Left lobe of liver (tissue), 2 donors: ENCODE measurements around the gene UPF3A. TPM values are rescaled to one million over a fixed set of nuclear protein-coding genes. Genes with fewer than 3 reads are reported as not detected.
A peak's percentile ranks its signal among the peaks of the same experiment; 100 is the strongest.
"Not testable (repeated sequence)": the region's sequence is repeated elsewhere in the genome, so short reads cannot be mapped to it uniquely, and the experiment has no call there.

ENCODE experiments used
- ATAC-seq: fragments of 200-7000 bp; cut with Tn5 transposase; one replicate; pipeline ENCODE4 v1.9.1; 2020; ENCODE audit warnings: mild to moderate bottlenecking, moderate library complexity
- DNase-seq: peaks from one replicate; pipeline ENCODE4 v3.0.0-alpha.2; 2020; ENCODE audit warnings: low spot score
- total RNA-seq: library from RNA; stranded (reverse); gene quantifications from one replicate; pipeline ENCODE4 v1.2.1, GENCODE V29; 2021
- donor health status: DM: no; HTN: no; CAD: no; lungs with moderate emphysema.
- donor health status: DM: no; HTN: yes; CAD: no.

UPF3A gene
- total RNA-seq, 1 donor from 2014 or later = 22.0 TPM

DNA sequence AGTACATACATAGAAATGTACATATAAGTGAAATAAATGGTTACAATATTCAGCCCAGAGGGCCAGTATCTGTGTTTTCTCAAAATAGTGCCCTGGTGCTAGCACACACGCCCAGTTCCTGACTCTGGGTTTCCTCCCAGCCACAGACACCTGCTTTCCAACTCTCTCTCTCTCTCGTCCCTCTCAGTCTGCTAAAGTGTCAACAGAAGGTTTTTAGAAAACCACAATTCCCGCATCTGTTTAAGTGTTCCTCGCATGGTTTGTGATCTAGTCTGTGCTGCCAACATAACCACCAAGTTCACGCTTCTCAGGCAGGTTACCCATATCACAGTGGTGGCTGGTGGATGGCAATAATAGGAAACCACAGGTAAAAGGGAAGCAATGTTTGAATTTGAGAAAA is 17.8 kb upstream of the UPF3A start:
- no peak for DNase-seq
- ATAC-seq = no peak

GRCh38 chr13:114264313-114264712 is 17.1 kb upstream of the UPF3A start:
- ATAC-seq, DNase-seq: not testable (repeated sequence)

DNA sequence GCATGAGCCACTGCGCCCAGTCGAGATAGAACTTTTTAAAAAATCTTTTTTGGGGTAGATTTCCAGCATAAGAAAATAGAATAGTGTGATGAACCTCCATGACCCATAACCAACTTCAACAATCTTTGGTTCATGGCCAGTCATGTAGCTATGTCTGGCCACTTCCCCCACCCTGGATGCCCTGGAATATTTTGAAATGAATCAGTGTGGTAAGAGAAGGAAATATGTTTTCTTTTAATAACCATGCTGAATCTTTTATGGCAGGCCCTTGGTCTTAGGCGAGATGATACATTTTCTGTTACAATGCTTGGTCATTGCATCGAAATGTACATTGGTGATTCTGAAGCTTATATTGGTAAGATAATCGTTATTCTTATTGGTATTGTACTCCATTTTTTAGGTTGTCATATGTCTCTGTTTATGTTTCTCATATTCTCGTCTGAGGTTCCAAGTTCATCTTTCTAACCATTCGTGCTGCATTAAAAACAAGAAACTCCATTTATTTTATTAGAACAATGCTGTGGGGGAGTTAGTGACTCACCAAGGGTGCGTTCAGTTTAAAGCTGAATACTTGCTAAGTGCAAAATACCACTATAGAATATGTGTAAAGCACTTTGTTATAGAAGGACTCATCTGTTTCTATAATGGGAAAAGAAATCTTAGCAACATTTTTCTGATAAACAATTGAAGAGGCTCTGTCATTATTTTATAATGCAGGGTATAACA is 16.4 kb upstream of the UPF3A start:
- no peak for ATAC-seq
- no peak for DNase-seq

DNA sequence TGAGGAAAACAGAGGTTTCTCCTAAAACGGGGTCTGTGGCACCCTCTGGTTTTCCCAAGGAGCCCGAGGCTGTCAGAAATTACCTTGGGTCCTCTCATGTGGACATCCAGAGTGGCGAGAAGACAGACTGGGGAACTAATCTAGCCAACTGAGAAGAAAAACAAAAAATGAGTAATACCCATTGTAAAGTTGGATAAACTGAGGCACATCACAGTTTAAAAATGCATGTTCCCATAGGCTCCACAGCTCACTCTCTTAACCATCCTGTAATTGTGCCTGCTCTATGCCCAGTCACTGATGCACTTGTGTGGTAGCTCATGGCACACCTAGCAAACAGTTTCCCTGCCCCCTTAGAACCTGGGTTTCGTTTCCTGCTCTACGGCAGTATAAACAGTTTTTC is 15.2 kb upstream of the UPF3A start:
- DNase-seq (no peak), ATAC-seq (no peak)

GRCh38 chr13:114268344-114269280 is 12.8 kb upstream of the UPF3A start:
- ATAC-seq (no peak), DNase-seq (no peak)

DNA sequence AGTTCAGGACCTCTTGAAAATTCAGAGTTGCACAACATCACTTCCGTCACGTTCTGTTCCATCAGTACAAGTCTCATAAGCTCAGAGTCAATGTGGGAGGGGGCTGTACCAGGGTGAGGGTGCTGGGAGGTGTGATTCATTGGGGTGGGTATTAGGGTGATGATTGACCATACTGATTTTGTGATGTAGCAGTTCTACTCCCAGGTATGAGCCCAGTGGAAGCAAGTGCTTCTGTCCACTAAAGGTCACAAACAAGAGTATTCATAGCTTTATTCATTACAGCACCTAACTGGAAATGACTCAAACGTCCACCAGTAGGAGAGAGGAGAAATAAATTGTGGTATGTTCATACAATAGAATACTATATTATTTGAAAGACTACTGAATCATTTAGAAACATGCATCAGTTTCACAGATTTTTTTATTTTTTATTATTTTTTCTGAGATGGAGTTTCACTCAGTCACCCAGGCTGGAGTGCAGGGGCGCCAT is 12.1 kb upstream of the UPF3A start:
- DNase-seq (no peak), ATAC-seq (no peak)

- DNase-seq = no peak
- ATAC-seq = peak; percentile 73
Observed at GRCh38 chr13:114272977-114273376, 8.4 kb upstream of the UPF3A start.

DNA sequence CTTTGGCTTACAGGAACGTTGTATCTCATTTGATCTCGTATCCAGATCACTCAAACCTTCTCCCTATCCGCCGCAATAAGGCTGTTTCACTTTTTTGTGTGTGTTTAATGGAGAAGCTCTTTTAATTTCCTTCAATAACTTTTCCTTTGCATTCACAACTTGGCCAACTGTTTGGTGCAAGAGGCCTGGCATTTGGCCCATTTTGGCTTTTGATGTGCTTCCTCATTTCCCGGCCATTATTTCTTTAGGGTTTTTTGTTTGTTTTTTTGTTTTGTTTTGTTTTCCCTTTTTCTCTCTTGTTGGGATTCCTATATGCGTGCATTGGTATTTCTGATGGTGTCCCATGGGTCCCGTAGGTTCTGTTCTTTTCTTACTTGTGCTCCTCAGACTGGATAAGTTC is 6.1 kb upstream of the UPF3A start:
- DNase-seq (no peak), ATAC-seq (no peak)

DNA sequence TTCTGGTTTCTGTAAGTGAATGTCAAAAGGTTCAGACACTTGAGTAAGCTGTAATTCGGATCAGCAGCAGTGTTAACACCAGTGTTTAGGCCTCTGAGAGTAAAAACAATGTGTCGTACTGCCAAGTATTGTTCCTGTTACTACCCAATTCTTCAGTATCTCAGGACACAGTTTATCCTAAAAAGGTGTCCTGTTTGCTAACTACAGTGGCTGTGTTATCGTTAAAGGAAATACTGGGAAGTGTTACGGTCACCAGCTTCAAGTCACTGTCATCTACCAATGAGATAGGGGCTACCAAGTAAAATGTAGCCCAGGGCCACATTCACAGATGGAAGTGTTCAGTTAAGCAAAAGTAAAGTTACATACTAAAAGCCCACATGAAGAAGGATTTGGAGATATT is 2.3 kb upstream of the UPF3A start:
- DNase-seq (no peak), ATAC-seq (no peak)

- DNase-seq (no peak), ATAC-seq (no peak)
Observed at GRCh38 chr13:114279758-114280355, 1.5 kb upstream of the UPF3A start.

- DNase-seq (peak; percentile 51), ATAC-seq (peak; percentile 61)
Observed at GRCh38 chr13:114282041-114282670, 755 bp downstream of the UPF3A start.

GRCh38 chr13:114283576-114283975 is 2.2 kb downstream of the UPF3A start:
- DNase-seq (no peak), ATAC-seq (no peak)

GRCh38 chr13:114284680-114285079 is 3.3 kb downstream of the UPF3A start:
- ATAC-seq (no peak), DNase-seq (no peak)

DNA sequence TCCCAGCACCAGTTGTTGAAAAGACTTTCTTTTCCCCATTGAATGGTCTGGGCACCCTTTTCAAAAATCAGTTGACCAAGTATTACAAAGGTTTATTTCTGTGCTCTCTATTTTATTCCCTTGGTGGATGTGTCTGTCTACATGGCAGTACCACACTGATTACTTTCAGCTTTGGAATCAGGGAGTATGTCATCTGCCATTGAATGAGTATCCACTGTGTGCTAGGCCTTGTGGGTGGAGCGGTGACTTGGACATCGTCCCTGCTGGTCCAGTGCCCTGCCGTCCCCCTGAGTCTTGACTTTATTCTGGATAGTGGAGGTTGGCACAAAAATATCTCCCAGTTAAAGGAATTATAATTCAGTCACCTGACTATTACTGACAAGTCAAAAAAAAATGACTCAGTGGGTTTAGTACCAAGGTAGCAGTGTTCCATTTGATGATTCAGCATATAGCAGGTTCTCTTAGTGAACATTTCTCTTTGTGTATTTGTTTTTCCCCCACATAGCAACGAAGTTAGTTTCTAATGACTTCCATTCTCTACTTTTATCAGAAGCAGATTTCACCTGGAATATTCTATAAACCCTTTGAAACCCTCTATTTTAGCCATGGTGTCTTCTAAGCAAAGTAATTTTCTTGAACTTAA is 3.9 kb downstream of the UPF3A start:
- no peak for DNase-seq
- no peak for ATAC-seq

DNA sequence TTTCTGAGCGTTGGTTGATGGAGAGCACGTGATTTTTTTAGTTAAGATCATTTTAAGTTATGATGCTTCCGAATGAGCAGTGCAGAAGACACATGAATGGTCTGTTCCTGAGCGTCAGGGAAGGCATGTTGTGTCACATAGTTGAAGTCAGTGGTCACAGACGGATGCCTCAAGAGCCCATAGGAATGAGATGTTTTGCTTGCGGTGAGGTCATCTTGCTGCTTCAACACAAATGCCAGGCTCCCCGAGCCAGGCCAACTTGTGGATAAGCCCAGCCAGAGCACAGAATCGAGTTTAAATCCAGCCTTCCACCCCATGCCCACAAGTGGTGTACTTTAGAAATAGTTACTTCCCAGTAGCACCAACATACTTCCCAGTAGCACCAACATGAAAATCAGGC is 5.4 kb downstream of the UPF3A start:
- no peak for ATAC-seq
- no peak for DNase-seq

- DNase-seq = no peak
- peak; percentile 87 for ATAC-seq
Observed at GRCh38 chr13:114288157-114288591, 6.8 kb downstream of the UPF3A start.

DNA sequence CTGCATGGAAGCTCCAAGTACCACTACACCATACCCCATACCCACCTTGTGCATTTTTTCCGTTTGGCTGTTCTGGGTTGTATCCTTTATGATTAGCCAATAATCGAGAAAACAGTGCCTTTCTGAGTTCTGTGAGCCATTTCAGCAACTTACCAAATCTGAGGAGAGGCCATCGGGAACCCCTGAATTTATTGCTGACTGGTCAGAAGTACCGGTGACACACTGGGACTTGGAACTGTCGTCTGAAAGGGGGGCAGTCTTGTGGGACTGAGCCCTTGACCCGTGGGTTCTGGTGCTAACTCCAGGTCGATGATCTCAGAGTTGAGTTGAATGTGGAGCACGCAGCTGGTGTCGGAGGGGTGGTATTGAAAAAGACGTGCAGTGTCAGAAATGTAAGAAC is 15.0 kb downstream of the UPF3A start:
- no peak for DNase-seq

GRCh38 chr13:114296902-114297301 is 15.5 kb downstream of the UPF3A start:
- DNase-seq (no peak), ATAC-seq (no peak)

More for the DNA sequence above, 15.0 kb downstream of the UPF3A start:
- no peak for ATAC-seq

GRCh38 chr13:114298866-114299265 is 17.5 kb downstream of the UPF3A start:
- no peak for DNase-seq
- no peak for ATAC-seq

DNA sequence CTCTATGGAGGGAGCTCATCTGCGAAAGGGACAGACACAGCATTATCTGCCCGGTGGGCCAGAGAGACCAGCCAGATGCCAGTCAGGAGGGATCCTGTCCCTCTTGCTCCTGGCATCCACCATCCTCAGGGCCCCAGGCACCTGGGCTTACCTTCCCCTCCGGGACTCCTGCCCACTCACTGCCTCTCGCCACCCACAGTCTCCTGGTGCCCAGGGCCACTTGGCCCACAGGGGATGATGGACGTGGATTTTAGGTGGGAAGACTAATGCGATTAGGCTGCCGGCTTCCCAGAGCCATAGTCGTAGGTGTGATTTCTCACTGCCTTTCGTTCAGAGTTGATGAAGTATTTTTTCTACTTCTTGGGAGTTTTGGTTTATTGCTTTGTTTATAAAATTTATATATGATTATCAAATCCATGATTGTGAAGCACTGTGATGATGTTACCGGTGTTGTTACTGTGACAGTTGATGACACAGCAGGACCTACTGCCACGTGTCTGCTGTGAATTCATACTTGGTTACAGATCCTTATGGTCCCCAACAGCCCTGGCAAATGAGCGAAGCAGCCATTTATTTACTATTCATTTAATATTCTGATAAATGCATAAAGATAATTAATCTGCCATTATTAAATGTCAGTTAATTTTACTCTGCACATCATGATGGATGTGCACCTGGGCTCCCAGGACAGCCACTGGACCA is 18.4 kb downstream of the UPF3A start:
- ATAC-seq = no peak
- DNase-seq = no peak
